Hippocampal formation (tissue), 2 donors: ENCODE data around the gene ADGRD1.
"Not testable (repeated sequence)": the region's sequence is repeated elsewhere in the genome, so short reads cannot be mapped to it uniquely, and the experiment has no call there.

Source experiments
- DNase-seq, 2 donors: peaks; one replicate each; lab custom pipeline; 2025; lab: John Stamatoyannopoulos, UW

The ADGRD1 gene

GRCh38 chr12:130987151-130987931 lies 33.6 kb downstream of the ADGRD1 start:
- no peak for DNase-seq

- DNase-seq, result no peak
Observed at GRCh38 chr12:130988261-130988660, 34.6 kb downstream of the ADGRD1 start.

- DNase-seq, result no peak
Observed at GRCh38 chr12:130988751-130989150, 35.0 kb downstream of the ADGRD1 start.

- no peak for DNase-seq
Observed at GRCh38 chr12:130989391-130989790, 35.7 kb downstream of the ADGRD1 start.

- DNase-seq, result no peak
Observed at GRCh38 chr12:130990034-130990433, 36.3 kb downstream of the ADGRD1 start.

GRCh38 chr12:130992448-130992847 lies 38.7 kb downstream of the ADGRD1 start:
- no peak for DNase-seq

GRCh38 chr12:130992979-130993538 lies 39.4 kb downstream of the ADGRD1 start:
- DNase-seq, result no peak

GRCh38 chr12:130993759-130994670 lies 40.3 kb downstream of the ADGRD1 start:
- no peak for DNase-seq

GRCh38 chr12:130994821-130995375 lies 41.2 kb downstream of the ADGRD1 start:
- no peak for DNase-seq

GRCh38 chr12:130995386-130995969 lies 41.8 kb downstream of the ADGRD1 start:
- not testable (repeated sequence) for DNase-seq

- no peak for DNase-seq
Observed at GRCh38 chr12:130998136-130998535, 44.4 kb downstream of the ADGRD1 start.

- DNase-seq, result no peak
Observed at GRCh38 chr12:131000000-131000486, 46.3 kb downstream of the ADGRD1 start.

- no peak for DNase-seq
Observed at GRCh38 chr12:131001493-131001892, 47.8 kb downstream of the ADGRD1 start.

- DNase-seq, result no peak
Observed at GRCh38 chr12:131002216-131002631, 48.5 kb downstream of the ADGRD1 start.

- no peak for DNase-seq
Observed at GRCh38 chr12:131003036-131003715, 49.5 kb downstream of the ADGRD1 start.

GRCh38 chr12:131003716-131004045 lies 50.0 kb downstream of the ADGRD1 start:
- DNase-seq, result no peak

- DNase-seq, result no peak
Observed at GRCh38 chr12:131004166-131004565, 50.5 kb downstream of the ADGRD1 start.

GRCh38 chr12:131005161-131006035 lies 51.7 kb downstream of the ADGRD1 start:
- no peak for DNase-seq

GRCh38 chr12:131006036-131006735 lies 52.5 kb downstream of the ADGRD1 start:
- no peak for DNase-seq
